ENCODE results near the gene ADORA1. TPM values are rescaled to one million over a fixed set of nuclear protein-coding genes. Genes with fewer than 3 reads are reported as not detected.

ADORA1 gene
- total RNA-seq, 1 donor from 2014 or later, result not detected

DNA sequence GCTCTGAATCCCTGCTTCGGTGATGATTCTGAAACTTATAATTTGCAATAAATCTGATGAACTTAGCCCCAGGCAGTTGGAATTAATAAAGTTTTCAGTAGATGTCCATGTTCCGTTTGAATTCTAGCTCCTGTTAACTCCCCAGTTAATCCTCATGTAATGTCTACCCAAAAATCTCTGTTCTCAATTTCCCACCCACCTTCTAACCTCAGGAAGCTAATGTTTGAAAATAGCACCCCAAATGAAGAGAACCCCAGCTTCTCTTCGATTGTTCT lies 45.4 kb upstream of the ADORA1 start:
- Mint-ChIP-seq H3K4me3 (no peak overlapping the region), H3K4me1 (no peaks in the 10 kb centered on the region), H3K27ac (no peak overlapping the region), H3K9me3 (no peaks in the 10 kb centered on the region), H3K36me3 (ENCODE audit: low read depth) (no peaks in the 10 kb centered on the region), H3K27me3 (peaks cover 20% of the 10 kb centered on the region)
- ChIA-PET CTCF (no interaction called here), POLR2A (no interaction called here)
- no peak for TF ChIP-seq CTCF (IDR thresholded peaks at IDR 0.05)
- intact Hi-C loops (cut with micrococcal nuclease), result no loop called here
- ATAC-seq (ENCODE audit: low read depth) (no peak), DNase-seq (no peak)

GRCh38 chr1:203082571-203083462 lies 44.7 kb upstream of the ADORA1 start:
- no peak overlapping the region for H3K27ac Mint-ChIP-seq
- CTCF ChIA-PET, result no interaction called here
- no peak overlapping the region for H3K4me3 Mint-ChIP-seq
- POLR2A ChIA-PET, result interaction anchor here (0.7 kb wide), 1 partner anchor 435 kb away, joined by 6 read pairs; no protein-coding TSS in a partner anchor
- H3K4me1 Mint-ChIP-seq, result no peaks in the 10 kb centered on the region
- intact Hi-C loops (cut with micrococcal nuclease), result no loop called here
- ATAC-seq (ENCODE audit: low read depth) (no peak), DNase-seq (peak; percentile 7)
- H3K27me3 Mint-ChIP-seq, result peaks cover 20% of the 10 kb centered on the region
- H3K9me3 Mint-ChIP-seq, result no peaks in the 10 kb centered on the region
- no peak for TF ChIP-seq CTCF (IDR thresholded peaks at IDR 0.05)
- H3K36me3 Mint-ChIP-seq (ENCODE audit: low read depth), result no peaks in the 10 kb centered on the region

DNA sequence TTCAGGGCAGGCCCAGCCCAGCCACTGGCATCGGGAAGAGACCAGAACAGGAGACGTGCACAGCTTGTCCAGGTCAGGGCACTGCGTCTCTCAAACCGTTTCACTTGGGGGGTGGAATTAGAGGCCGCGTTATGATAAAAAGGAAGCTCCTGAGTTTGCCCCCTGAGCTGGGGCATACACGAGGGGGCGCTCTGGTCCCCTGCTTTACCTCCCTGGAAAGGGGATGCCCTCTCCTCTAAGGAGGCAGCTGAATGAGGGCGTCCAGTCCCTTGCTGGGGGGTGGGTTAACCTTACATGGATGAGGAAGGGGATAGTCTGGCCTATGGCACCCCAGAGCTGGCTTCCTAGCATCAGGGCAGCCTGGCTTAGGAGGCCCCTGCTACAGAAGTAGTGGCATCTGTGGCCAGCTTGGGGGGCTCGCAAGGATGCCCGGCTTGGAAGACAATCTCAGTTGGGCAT lies 44.0 kb upstream of the ADORA1 start:
- TF ChIP-seq CTCF (IDR thresholded peaks at IDR 0.05), result no peak
- ChIA-PET POLR2A (interaction anchor here (0.7 kb wide), 1 partner anchor 435 kb away, joined by 6 read pairs; no protein-coding TSS in a partner anchor), CTCF (no interaction called here)
- DNase-seq (peak; percentile 7), ATAC-seq (ENCODE audit: low read depth) (no peak)
- no peaks in the 10 kb centered on the region for H3K36me3 Mint-ChIP-seq (ENCODE audit: low read depth)
- intact Hi-C loops (cut with micrococcal nuclease), result no loop called here
- H3K4me3 Mint-ChIP-seq, result no peak overlapping the region
- no peaks in the 10 kb centered on the region for H3K4me1 Mint-ChIP-seq
- no peaks in the 10 kb centered on the region for H3K9me3 Mint-ChIP-seq
- H3K27me3 Mint-ChIP-seq, result peaks cover 16% of the 10 kb centered on the region
- no peak overlapping the region for H3K27ac Mint-ChIP-seq

GRCh38 chr1:203084588-203085527 lies 42.7 kb upstream of the ADORA1 start:
- ATAC-seq (ENCODE audit: low read depth) (no peak), DNase-seq (peak; percentile 8)
- H3K4me1 Mint-ChIP-seq, result no peaks in the 10 kb centered on the region
- H3K27me3 Mint-ChIP-seq, result peaks cover 23% of the 10 kb centered on the region
- CTCF ChIA-PET, result no interaction called here
- POLR2A ChIA-PET, result no interaction called here
- TF ChIP-seq CTCF (IDR thresholded peaks at IDR 0.05), result no peak
- H3K4me3 Mint-ChIP-seq, result no peak overlapping the region
- H3K36me3 Mint-ChIP-seq (ENCODE audit: low read depth), result no peaks in the 10 kb centered on the region
- no peaks in the 10 kb centered on the region for H3K9me3 Mint-ChIP-seq
- no peak overlapping the region for H3K27ac Mint-ChIP-seq
- intact Hi-C loops (cut with micrococcal nuclease), result no loop called here
